ENCODE measurements around the gene KRT20. TPM values are rescaled to one million over a fixed set of nuclear protein-coding genes. Genes with fewer than 3 reads are reported as not detected.

KRT20 gene
- total and polyA plus RNA-seq, 2 experiments from 2014 or later = not detected

DNA sequence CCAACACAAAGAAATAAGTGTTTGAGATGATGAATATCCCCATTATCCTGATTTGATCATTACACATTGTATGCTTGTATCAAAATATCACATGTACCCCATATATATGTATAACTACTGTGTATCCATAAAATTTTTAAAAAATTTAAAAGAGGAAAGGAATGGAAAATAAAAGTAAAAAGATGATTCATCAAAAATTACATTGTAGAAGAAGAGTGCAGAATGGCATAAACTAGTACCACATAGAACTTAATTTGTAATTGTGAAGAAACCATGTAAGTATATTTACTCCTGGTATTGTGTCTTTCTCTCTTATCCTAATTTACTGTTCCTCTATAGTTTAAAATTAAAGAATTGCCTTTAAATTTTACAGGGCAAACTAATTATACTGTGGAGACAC is 51.2 kb downstream of the KRT20 start (continued):
- TF ChIP-seq REST (IDR thresholded peaks at IDR 0.05; ENCODE audit: unreplicated experiment) (no peak), EZH2 (IDR thresholded peaks at IDR 0.05; ENCODE audit: low read depth, unreplicated experiment) (no peak), EZH2phosphoT487 (IDR thresholded peaks at IDR 0.05; ENCODE audit: unreplicated experiment) (no peak)

DNA sequence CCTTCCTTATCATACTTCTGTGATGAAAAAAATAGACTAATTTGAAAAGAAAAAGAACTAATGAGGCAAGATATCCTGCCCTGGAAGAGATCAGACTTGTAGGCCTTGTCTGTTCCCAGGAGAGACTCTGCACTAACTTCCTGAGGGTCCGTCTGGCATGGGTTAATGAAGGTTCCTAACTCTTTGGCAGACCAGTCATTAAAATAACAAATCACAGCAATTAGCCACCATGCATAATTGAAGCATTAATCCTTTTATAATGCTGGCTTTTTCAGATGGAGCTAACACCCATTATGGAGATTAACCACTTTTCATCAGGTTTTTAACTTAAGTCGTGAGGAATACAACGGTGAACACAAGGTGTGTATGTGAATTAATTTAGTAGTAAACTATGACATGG is 52.2 kb downstream of the KRT20 start:
- H3K9me3 Mint-ChIP-seq = no peaks in the 10 kb centered on the region
- Histone ChIP-seq H3K79me2 (replicated peaks; ENCODE audit: insufficient read depth) (no peaks in the 10 kb centered on the region), H4K20me1 (replicated peaks; ENCODE audit: insufficient read depth) (peaks cover 34% of the 10 kb centered on the region)

GRCh38 chr17:40830085-40830776 is 54.8 kb downstream of the KRT20 start:
- TF ChIP-seq ZNF331 (CRISPR knock-in tag; IDR thresholded peaks at IDR 0.05; ENCODE audit: low read depth) = no peak
- DNase-seq (ENCODE audit: low spot score) (no peak), ATAC-seq (no peak)
- H3K27ac Mint-ChIP-seq = no peak overlapping the region
- Histone ChIP-seq H3K4me3 (no peak overlapping the region), H3K27me3 (ENCODE audit: insufficient read depth) (peaks cover 98% of the 10 kb centered on the region), H3K4me2 (no peak overlapping the region), H3K4me1 (ENCODE audit: insufficient read depth) (peaks cover 6% of the 10 kb centered on the region; the same call in 1 of the 2 replicates), H3K27ac (ENCODE audit: low read depth) (no peak overlapping the region), H3K79me2 (replicated peaks; ENCODE audit: insufficient read depth) (no peaks in the 10 kb centered on the region), H3K9me2 (ENCODE audit: insufficient read depth) (no peaks in the 10 kb centered on the region), H4K20me1 (replicated peaks; ENCODE audit: insufficient read depth) (peaks cover 30% of the 10 kb centered on the region), H2AFZ (no peak overlapping the region), H3F3A (replicated peaks; ENCODE audit: low read depth) (no peaks in the 10 kb centered on the region), H3K36me3 (ENCODE audit: insufficient read depth) (no peaks in the 10 kb centered on the region; the same call in 1 of the 2 replicates)
- H3K36me3 Mint-ChIP-seq (ENCODE audit: low read depth) = peaks cover 5% of the 10 kb centered on the region; the same call in 2 of the 3 replicates
- H3K27me3 Mint-ChIP-seq (ENCODE audit: insufficient read depth, low read depth, poor library complexity) = peaks cover 28% of the 10 kb centered on the region
- no peak overlapping the region for H3K4me3 Mint-ChIP-seq
- peaks cover 6% of the 10 kb centered on the region for H3K4me1 Mint-ChIP-seq
- H3K9me3 Mint-ChIP-seq = no peaks in the 10 kb centered on the region

More for the DNA sequence above, 52.2 kb downstream of the KRT20 start:
- H3K4me1 Mint-ChIP-seq = peaks cover 6% of the 10 kb centered on the region
- no peak overlapping the region for H2AFZ ChIP-seq
- ATAC-seq (peak; percentile 47; the same call in 2 of the 3 replicates), DNase-seq (ENCODE audit: low spot score) (peak; percentile 56)
- peaks cover 26% of the 10 kb centered on the region for H3K27me3 Mint-ChIP-seq (ENCODE audit: insufficient read depth, low read depth, poor library complexity)
- peaks cover 100% of the 10 kb centered on the region for H3K27me3 ChIP-seq (ENCODE audit: insufficient read depth)
- no peak overlapping the region for H3K27ac Mint-ChIP-seq
- no peak overlapping the region for H3K27ac ChIP-seq (ENCODE audit: low read depth)
- TF ChIP-seq NANOG (IDR thresholded peaks at IDR 0.05; ENCODE audit: borderline replicate concordance) = peak; percentile 73
- TF ChIP-seq ZNF331 (CRISPR knock-in tag; IDR thresholded peaks at IDR 0.05; ENCODE audit: low read depth) = no peak
- no peak for TF ChIP-seq ETS1 (IDR thresholded peaks at IDR 0.05)
- peak; percentile 51 for TF ChIP-seq POLR2AphosphoS5 (IDR thresholded peaks at IDR 0.05; ENCODE audit: low read depth)
- no peaks in the 10 kb centered on the region; the same call in 1 of the 2 replicates for H3K36me3 ChIP-seq (ENCODE audit: insufficient read depth)
- H3K9me2 ChIP-seq (ENCODE audit: insufficient read depth) = no peaks in the 10 kb centered on the region
- no peak overlapping the region for H3K4me3 Mint-ChIP-seq
- H3F3A ChIP-seq (replicated peaks; ENCODE audit: low read depth) = no peaks in the 10 kb centered on the region
- H3K36me3 Mint-ChIP-seq (ENCODE audit: low read depth) = peaks cover 5% of the 10 kb centered on the region; the same call in 2 of the 3 replicates
- H3K4me3 ChIP-seq = no peak overlapping the region
- peaks cover 6% of the 10 kb centered on the region; the same call in 1 of the 2 replicates for H3K4me1 ChIP-seq (ENCODE audit: insufficient read depth)
- no peak overlapping the region for H3K4me2 ChIP-seq

Measured in GM23338 (cell line).